ENCODE measurements around the gene HM13. TPM values are rescaled to one million over a fixed set of nuclear protein-coding genes. Genes with fewer than 3 reads are reported as not detected.
A peak's percentile ranks its signal among the peaks of the same experiment; 100 is the strongest.

Gene HM13
- total and polyA plus RNA-seq, 2 experiments from 2014 or later = 126 to 150 TPM

- Histone ChIP-seq H3K4me2 (peak overlapping the region; percentile 72), H3K4me3 (no peak overlapping the region), H3K36me3 (ENCODE audit: insufficient read depth) (peaks cover 12% of the 10 kb centered on the region), H4K20me1 (replicated peaks; ENCODE audit: insufficient read depth) (peaks cover 27% of the 10 kb centered on the region), H3K4me1 (ENCODE audit: insufficient read depth) (peaks cover 77% of the 10 kb centered on the region), H3K9me2 (ENCODE audit: insufficient read depth) (no peaks in the 10 kb centered on the region), H3F3A (replicated peaks; ENCODE audit: low read depth) (peaks cover 76% of the 10 kb centered on the region), H3K27me3 (ENCODE audit: insufficient read depth) (no peaks in the 10 kb centered on the region), H3K27ac (ENCODE audit: low read depth) (peak overlapping the region; percentile 77), H3K79me2 (replicated peaks; ENCODE audit: insufficient read depth) (no peaks in the 10 kb centered on the region), H2AFZ (no peak overlapping the region)
- H3K4me3 Mint-ChIP-seq = no peak overlapping the region; the same call in 2 of the 3 replicates
- H3K27ac Mint-ChIP-seq = peak overlapping the region; percentile 82
- peaks cover 55% of the 10 kb centered on the region for H3K36me3 Mint-ChIP-seq (ENCODE audit: low read depth)
- ATAC-seq (peak; percentile 29), DNase-seq (ENCODE audit: low spot score) (peak; percentile 84)
- H3K27me3 Mint-ChIP-seq (ENCODE audit: insufficient read depth, low read depth, poor library complexity) = peaks cover 60% of the 10 kb centered on the region
- TF ChIP-seq CTCF (conservative IDR thresholded peaks at IDR 0.05; ENCODE audit: low read depth in 2 of 2) (peak; percentile 91 to 99), CREB1 (CRISPR knock-in tag; IDR thresholded peaks at IDR 0.05; ENCODE audit: low read depth) (no peak)
- peaks cover 68% of the 10 kb centered on the region for H3K4me1 Mint-ChIP-seq
- peaks cover 7% of the 10 kb centered on the region; the same call in 2 of the 3 replicates for H3K9me3 Mint-ChIP-seq
These were observed 55.1 kb downstream of the HM13 start for GRCh38 chr20:31569163-31570020.

- Histone ChIP-seq H3F3A (replicated peaks; ENCODE audit: low read depth) (peaks cover 73% of the 10 kb centered on the region), H3K79me2 (replicated peaks; ENCODE audit: insufficient read depth) (no peaks in the 10 kb centered on the region), H2AFZ (no peak overlapping the region), H3K4me3 (no peak overlapping the region), H3K36me3 (ENCODE audit: insufficient read depth) (peaks cover 7% of the 10 kb centered on the region), H4K20me1 (replicated peaks; ENCODE audit: insufficient read depth) (peaks cover 23% of the 10 kb centered on the region), H3K27ac (ENCODE audit: low read depth) (no peak overlapping the region), H3K4me1 (ENCODE audit: insufficient read depth) (peaks cover 74% of the 10 kb centered on the region), H3K27me3 (ENCODE audit: insufficient read depth) (no peaks in the 10 kb centered on the region), H3K9me2 (ENCODE audit: insufficient read depth) (no peaks in the 10 kb centered on the region), H3K4me2 (peak overlapping the region; percentile 72; the same call in 1 of the 2 replicates)
- H3K4me3 Mint-ChIP-seq = no peak overlapping the region
- peaks cover 48% of the 10 kb centered on the region for H3K36me3 Mint-ChIP-seq (ENCODE audit: low read depth)
- H3K9me3 Mint-ChIP-seq = peaks cover 7% of the 10 kb centered on the region; the same call in 2 of the 3 replicates
- DNase-seq (ENCODE audit: low spot score) (no peak), ATAC-seq (no peak)
- H3K27ac Mint-ChIP-seq = no peak overlapping the region
- H3K27me3 Mint-ChIP-seq (ENCODE audit: insufficient read depth, low read depth, poor library complexity) = peaks cover 55% of the 10 kb centered on the region
- peaks cover 68% of the 10 kb centered on the region for H3K4me1 Mint-ChIP-seq
- no peak for TF ChIP-seq REST (IDR thresholded peaks at IDR 0.05; ENCODE audit: unreplicated experiment)
- TF ChIP-seq NANOG (IDR thresholded peaks at IDR 0.05; ENCODE audit: borderline replicate concordance) = no peak
- TF ChIP-seq POLR2AphosphoS5 (IDR thresholded peaks at IDR 0.05; ENCODE audit: low read depth) = no peak
- TF ChIP-seq ETS1 (IDR thresholded peaks at IDR 0.05) = no peak
- TF ChIP-seq CTCF (conservative IDR thresholded peaks at IDR 0.05; ENCODE audit: low read depth in 2 of 2) = no peak
- TF ChIP-seq EZH2 (IDR thresholded peaks at IDR 0.05; ENCODE audit: low read depth, unreplicated experiment) = no peak
These were observed 55.8 kb downstream of the HM13 start for GRCh38 chr20:31570021-31570463.

Data from GM23338 (cell line).